Activated CD4-positive, alpha-beta T cell treated with anti-CD3 and anti-CD28 coated beads for 48 hours (primary cell): ENCODE data around the gene MYBPH.

ENCODE experiments used
- DNase-seq: peaks from one replicate; pipeline ENCODE4 v3.0.0-alpha.2; 2020

The MYBPH gene

GRCh38 chr1:203178083-203178482, 2.5 kb upstream of the MYBPH start:
- DNase-seq: no peak

- DNase-seq: no peak
Measured at GRCh38 chr1:203177470-203178039, 1.9 kb upstream of the MYBPH start.

GRCh38 chr1:203177036-203177405, 1.4 kb upstream of the MYBPH start:
- no peak for DNase-seq

- DNase-seq: no peak
Measured at GRCh38 chr1:203176273-203177035, 828 bp upstream of the MYBPH start.

- DNase-seq: no peak
Measured at GRCh38 chr1:203175827-203176241, 208 bp upstream of the MYBPH start.

GRCh38 chr1:203174324-203174985, 1.2 kb downstream of the MYBPH start:
- no peak for DNase-seq

GRCh38 chr1:203173566-203173965, 2.1 kb downstream of the MYBPH start:
- DNase-seq: no peak

GRCh38 chr1:203173011-203173555, 2.5 kb downstream of the MYBPH start:
- no peak for DNase-seq

- DNase-seq: peak; percentile 67
Measured at GRCh38 chr1:203172184-203173010, 3.2 kb downstream of the MYBPH start.

- DNase-seq: no peak
Measured at GRCh38 chr1:203171341-203172183, 4.1 kb downstream of the MYBPH start.

GRCh38 chr1:203170625-203171330, 4.8 kb downstream of the MYBPH start:
- DNase-seq: no peak

- no peak for DNase-seq
Measured at GRCh38 chr1:203169770-203170520, 5.7 kb downstream of the MYBPH start.

GRCh38 chr1:203168991-203169390, 6.6 kb downstream of the MYBPH start:
- DNase-seq: no peak

- no peak for DNase-seq
Measured at GRCh38 chr1:203168256-203168786, 7.3 kb downstream of the MYBPH start.

- no peak for DNase-seq
Measured at GRCh38 chr1:203167913-203168200, 7.8 kb downstream of the MYBPH start.

GRCh38 chr1:203167026-203167912, 8.4 kb downstream of the MYBPH start:
- DNase-seq: no peak

- DNase-seq: peak; percentile 21
Measured at GRCh38 chr1:203166192-203166940, 9.3 kb downstream of the MYBPH start.

GRCh38 chr1:203165800-203166161, 9.8 kb downstream of the MYBPH start:
- DNase-seq: no peak
